ENCODE results near the gene PTCSC3.

GRCh38 chr14:36091096-36091495, 85.4 kb downstream of the PTCSC3 start:
- no peak for TF ChIP-seq CTCF (IDR thresholded peaks at IDR 0.05; ENCODE audit: insufficient read depth, low read depth, low read length)
- TF ChIP-seq EZH2 (IDR thresholded peaks at IDR 0.05; ENCODE audit: insufficient read depth, low read length): no peak

Data from astrocyte (in vitro differentiated cells and primary cell).